GM12874 (cell line): Measurements from ENCODE around the gene RAD51B.

Source experiments
- TF ChIP-seq, protein P1 (sequence below): IDR thresholded peaks from 2 replicates; pipeline ENCODE4 v1.5.1; 2011; ENCODE audit warnings: low read depth, mild to moderate bottlenecking, control low read depth, low read length, moderate library complexity; ENCODE audit not compliant: insufficient read depth

Gene RAD51B

DNA sequence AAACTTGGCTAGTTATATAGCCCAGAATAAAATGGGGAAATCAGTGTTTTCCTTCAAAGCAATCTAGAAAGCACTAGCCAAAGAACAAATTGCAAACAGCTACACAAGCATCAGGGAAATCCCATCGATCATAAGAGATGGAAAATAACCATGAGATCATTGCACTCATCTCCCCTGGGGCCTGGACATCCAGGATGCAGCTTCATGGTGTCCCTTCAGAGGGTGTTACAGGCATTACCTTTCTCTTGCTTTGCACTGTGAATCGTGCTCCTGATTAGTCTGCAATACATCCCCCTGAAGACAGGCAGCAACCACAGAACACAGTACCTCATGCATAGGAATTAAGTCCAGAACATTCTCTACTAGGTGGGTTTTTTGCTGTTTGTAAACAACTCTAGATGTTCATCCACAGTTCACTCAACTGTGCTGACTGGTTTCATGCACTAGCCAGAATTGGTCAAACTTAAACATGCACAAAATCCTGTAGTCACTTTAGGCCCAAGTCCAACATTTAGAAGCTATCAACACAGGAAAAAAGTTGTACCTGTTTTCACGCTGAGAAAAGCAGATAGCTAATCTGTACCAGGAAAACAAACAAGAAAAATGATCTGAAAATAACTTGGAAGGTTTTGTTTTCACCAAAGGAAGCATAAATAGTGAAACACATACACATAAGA is 853.2 kb downstream of the RAD51B start:
- TF ChIP-seq, protein P1, sequence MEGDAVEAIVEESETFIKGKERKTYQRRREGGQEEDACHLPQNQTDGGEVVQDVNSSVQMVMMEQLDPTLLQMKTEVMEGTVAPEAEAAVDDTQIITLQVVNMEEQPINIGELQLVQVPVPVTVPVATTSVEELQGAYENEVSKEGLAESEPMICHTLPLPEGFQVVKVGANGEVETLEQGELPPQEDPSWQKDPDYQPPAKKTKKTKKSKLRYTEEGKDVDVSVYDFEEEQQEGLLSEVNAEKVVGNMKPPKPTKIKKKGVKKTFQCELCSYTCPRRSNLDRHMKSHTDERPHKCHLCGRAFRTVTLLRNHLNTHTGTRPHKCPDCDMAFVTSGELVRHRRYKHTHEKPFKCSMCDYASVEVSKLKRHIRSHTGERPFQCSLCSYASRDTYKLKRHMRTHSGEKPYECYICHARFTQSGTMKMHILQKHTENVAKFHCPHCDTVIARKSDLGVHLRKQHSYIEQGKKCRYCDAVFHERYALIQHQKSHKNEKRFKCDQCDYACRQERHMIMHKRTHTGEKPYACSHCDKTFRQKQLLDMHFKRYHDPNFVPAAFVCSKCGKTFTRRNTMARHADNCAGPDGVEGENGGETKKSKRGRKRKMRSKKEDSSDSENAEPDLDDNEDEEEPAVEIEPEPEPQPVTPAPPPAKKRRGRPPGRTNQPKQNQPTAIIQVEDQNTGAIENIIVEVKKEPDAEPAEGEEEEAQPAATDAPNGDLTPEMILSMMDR, result no peak

DNA sequence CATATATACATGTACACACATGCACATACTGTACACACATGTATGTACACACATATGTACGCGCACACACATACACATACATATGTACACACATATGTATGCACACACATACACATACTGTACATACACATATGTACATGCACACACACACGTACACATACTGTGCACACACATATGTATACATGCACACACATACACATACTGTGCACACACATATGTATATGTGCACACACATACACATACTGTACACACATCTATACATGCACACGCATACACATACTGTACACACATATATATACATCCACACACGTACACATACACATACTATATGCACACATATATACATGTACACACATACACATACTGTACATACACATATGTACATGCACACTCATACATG is 853.9 kb downstream of the RAD51B start:
- TF ChIP-seq, protein P1, result no peak

DNA sequence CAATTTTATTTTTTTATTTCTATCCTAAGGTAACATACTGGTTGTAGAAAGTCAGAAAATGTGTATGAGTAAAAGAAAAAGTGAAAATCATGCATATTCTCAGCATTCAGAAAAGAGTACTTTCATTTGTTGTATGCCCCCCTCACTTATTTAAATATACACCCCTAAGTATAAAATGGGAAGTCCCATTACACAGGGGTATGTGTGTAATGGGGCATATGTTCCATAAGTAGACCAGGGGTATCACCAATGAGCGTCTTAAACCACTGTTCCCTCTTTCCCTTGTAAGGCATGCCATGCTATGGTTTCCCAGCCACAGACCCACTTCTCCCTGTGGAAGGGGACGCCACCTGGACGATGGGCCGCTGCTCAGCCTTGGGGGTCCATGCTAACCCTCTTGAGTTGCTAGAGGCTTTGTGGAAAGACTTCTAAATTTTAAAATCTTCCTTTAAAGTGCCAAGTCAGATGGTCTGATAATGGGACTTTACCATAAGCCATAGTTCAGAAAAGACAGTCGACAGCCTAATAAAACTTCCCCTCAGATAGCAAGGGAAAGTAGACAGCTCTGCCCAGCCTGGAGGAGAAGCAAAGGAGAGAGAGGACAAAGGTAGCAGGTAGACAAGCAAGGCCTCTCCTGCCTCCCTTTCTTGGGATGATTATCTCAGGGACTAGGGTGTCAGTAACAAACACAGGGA is 855.1 kb downstream of the RAD51B start:
- TF ChIP-seq, protein P1, result no peak

DNA sequence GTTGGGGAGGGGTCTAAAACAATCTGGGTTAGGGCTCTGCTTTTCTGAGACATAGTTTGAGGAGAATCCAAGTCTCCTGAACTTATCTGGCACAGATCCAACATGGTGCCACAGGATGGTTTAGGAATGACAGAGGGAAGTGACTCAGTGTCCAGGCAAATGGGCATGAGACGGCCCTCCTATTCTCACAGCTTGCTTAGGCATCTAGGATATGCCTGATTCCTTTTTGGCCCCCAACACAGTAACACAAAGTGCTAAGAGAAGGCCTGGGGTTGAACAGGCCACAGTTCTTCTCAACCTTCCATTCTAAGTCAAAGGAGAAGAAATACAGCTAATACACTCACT is 855.6 kb downstream of the RAD51B start:
- TF ChIP-seq, protein P1, result no peak

DNA sequence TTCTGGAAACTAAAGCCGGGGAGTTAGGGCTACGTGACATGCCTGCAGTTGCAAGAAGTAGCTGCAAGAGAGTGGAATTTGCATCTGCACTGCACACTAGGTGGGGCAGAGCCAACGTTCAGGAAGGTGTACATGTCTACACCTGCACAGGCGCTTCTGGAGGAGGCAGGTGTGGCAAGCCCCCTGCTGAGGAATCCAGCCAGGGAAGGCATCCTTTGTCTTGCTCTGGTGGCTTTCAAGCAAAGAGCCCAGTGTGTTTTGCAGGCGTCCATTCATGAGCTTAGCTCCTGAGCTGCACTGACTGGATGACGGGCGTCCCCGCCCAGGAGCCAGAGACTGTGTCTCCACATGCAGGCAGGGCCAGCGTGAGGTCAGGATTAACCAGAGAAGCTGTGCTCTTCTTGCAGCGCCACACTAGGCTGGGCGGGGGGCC is 856.9 kb downstream of the RAD51B start:
- TF ChIP-seq, protein P1, result no peak

DNA sequence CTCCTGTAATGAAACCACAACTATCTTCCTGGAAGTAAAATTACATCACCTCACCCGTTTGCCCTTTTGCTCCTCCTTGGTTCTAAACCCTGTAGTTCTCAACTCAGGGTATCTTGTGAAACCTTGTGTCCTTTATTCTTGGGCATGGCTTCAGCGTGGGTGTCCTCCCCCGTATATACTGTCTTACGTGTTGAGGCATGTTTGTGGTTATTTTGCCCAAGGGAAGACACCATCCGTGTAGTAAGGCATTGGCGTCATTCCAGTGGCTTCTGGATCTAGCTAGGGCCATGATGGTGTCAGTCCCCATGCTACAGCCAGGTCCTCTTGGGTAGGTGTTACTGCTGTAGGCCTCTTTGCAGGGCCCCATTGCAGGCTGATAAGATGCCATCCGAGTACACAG is 857.9 kb downstream of the RAD51B start:
- TF ChIP-seq, protein P1, result no peak

DNA sequence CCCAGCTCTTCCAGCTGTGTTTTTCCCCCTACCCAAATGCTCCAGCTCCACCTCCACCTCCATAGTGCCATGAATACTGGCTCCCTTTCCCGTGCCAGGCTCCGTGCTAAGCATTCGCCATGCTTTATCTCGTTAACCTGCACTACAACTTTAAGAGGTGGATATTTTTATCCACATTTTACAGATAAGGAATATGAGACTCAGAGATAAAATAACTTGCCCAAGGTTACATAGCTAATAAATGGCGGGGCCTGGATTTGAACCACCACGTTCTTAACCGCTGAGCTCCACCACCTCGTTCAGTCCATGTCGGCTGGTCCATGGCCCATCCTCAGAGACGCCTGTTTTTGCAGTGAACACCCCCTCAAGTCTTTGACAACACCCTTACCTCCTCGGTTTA is 858.3 kb downstream of the RAD51B start:
- TF ChIP-seq, protein P1, result no peak
